GM12878 (cell line): ENCODE measurements around the gene AP3S2. TPM values are rescaled to one million over a fixed set of nuclear protein-coding genes. Genes with fewer than 3 reads are reported as not detected.

Source experiments
- ATAC-seq: fragments of 200-7000 bp; cut with Tn5 transposase; 3 replicates; pipeline ENCODE4 v1.9.1; 2020; ENCODE audit warnings: mild to moderate bottlenecking, moderate library complexity
- BruUV-seq: library from RNA; stranded (reverse); fragments of 400-500 nt; replicated peaks from 2 replicates; lab custom pipeline; 2021; lab: Mats Ljungman, UMichigan
- CTCF ChIA-PET: fragments of 300-600 bp; sonication (Branson Sonifier 250); formaldehyde crosslinking; extraction: SDS; loops from one replicate; lab custom pipeline; 2021; ENCODE audit warnings: inconsistent platforms; lab: Yijun Ruan, JAX
- POLR2A ChIA-PET: fragments of 350-600 bp; formaldehyde crosslinking; extraction: SDS; loops from one replicate; lab custom pipeline; 2021; ENCODE audit warnings: inconsistent platforms; lab: Charles Lee
- RAD21 ChIA-PET: fragments of 300-600 bp; sonication (Branson Sonifier 250); formaldehyde crosslinking; loops from one replicate; lab custom pipeline; 2023; ENCODE audit warnings: antibody characterized with exemption; ENCODE audit not compliant: unreplicated experiment; lab: Charles Lee
- SMC1A ChIA-PET: fragments of 300-600 bp; sonication (Branson Sonifier 250); formaldehyde crosslinking; loops from one replicate; lab custom pipeline; 2023; ENCODE audit not compliant: unreplicated experiment, uncharacterized antibody; lab: Charles Lee
- DNase-seq: peaks from one replicate; pipeline ENCODE4 v3.0.0-alpha.2; 2011; ENCODE audit warnings: low read depth, low spot score
- FAIRE-seq: peaks from 3 replicates; lab custom pipeline; 2011; peaks lifted over from hg19 to GRCh38; lab: Jason Lieb, UNC
- H2AFZ ChIP-seq: 2 replicates; pipeline ENCODE4 v1.6.0; 2011; ENCODE audit warnings: low read depth, low read length, control low read depth; ENCODE audit not compliant: control insufficient read depth
- H3K27ac ChIP-seq: 2 replicates; pipeline ENCODE4 v1.5.1; 2011; ENCODE audit warnings: control low read depth; ENCODE audit not compliant: control insufficient read depth, insufficient read depth
- H3K27me3 ChIP-seq, 2 experiments: replicated peaks in 1 of 2; 2 replicates each; pipeline versions ENCODE4 v1.6.0 to v1.6.1; 2011; ENCODE audit warnings: low read length in 1 of 2; ENCODE audit not compliant: control insufficient read depth in 2 of 2, insufficient read depth in 2 of 2
- H3K36me3 ChIP-seq, 2 experiments: 2 replicates each; pipeline ENCODE4 v1.5.1; 2011; ENCODE audit warnings: low read length in 1 of 2; ENCODE audit not compliant: control insufficient read depth in 2 of 2, insufficient read depth in 2 of 2
- H3K4me1 ChIP-seq: 2 replicates; pipeline ENCODE4 v1.6.1; 2011; ENCODE audit warnings: mild to moderate bottlenecking, low read length, moderate library complexity, mixed read lengths; ENCODE audit not compliant: control insufficient read depth, insufficient read depth
- H3K4me2 ChIP-seq: 2 replicates; pipeline ENCODE4 v1.6.0; 2011; ENCODE audit warnings: control low read depth; ENCODE audit not compliant: control insufficient read depth, insufficient read depth
- H3K4me3 ChIP-seq: fragments of 200-600 bp; sonication (generic); 2 replicates; pipeline ENCODE4 v1.5.1; 2016
- H3K79me2 ChIP-seq: 2 replicates; pipeline ENCODE4 v1.6.0; 2011; ENCODE audit warnings: low read length; ENCODE audit not compliant: control insufficient read depth, insufficient read depth
- H3K9ac ChIP-seq: 2 replicates; pipeline ENCODE4 v1.8.0; 2011; ENCODE audit warnings: low read length, control low read depth, mixed read lengths; ENCODE audit not compliant: control insufficient read depth, insufficient read depth
- H3K9me3 ChIP-seq: replicated peaks from 3 replicates; pipeline ENCODE4 v1.5.1; 2011; ENCODE audit warnings: mild to moderate bottlenecking, low read length; ENCODE audit not compliant: control insufficient read depth, insufficient read depth
- H4K20me1 ChIP-seq: 2 replicates; pipeline ENCODE4 v1.6.0; 2011; ENCODE audit not compliant: control insufficient read depth, insufficient read depth
- BCL3 ChIP-seq: IDR thresholded peaks from 2 replicates; pipeline ENCODE4 v1.6.1; 2011; ENCODE audit warnings: borderline replicate concordance, low read depth, mild to moderate bottlenecking, moderate library complexity, low read length; ENCODE audit not compliant: insufficient read depth, poor library complexity, severe bottlenecking
- BCLAF1 ChIP-seq: fragments of 450-650 bp; IDR thresholded peaks from 2 replicates; pipeline ENCODE4 v1.6.1; 2017; ENCODE audit warnings: antibody characterized with exemption, mild to moderate bottlenecking, moderate library complexity
- ESRRA ChIP-seq: IDR thresholded peaks from 2 replicates; pipeline ENCODE4 v1.6.1; 2012; ENCODE audit warnings: mild to moderate bottlenecking, low read length, improper control_type of control experiment
- HCFC1 ChIP-seq: fragments of 150-350 bp; IDR thresholded peaks from 2 replicates; pipeline ENCODE4 v1.6.1; 2014; ENCODE audit warnings: low read length
- PBX3 ChIP-seq: IDR thresholded peaks from 2 replicates; pipeline ENCODE4 v1.6.1; 2011; ENCODE audit warnings: mild to moderate bottlenecking, low read depth, low read length, moderate library complexity; ENCODE audit not compliant: insufficient replicate concordance
- SKIL ChIP-seq: fragments of 450-650 bp; IDR thresholded peaks from 2 replicates; pipeline ENCODE4 v1.6.1; 2017; ENCODE audit warnings: mild to moderate bottlenecking, low read depth, inconsistent platforms; ENCODE audit not compliant: poor library complexity, severe bottlenecking
- TCF12 ChIP-seq: IDR thresholded peaks from 2 replicates; pipeline ENCODE4 v1.6.1; 2011; ENCODE audit warnings: low read depth, mild to moderate bottlenecking, low read length
- USF1 ChIP-seq: IDR thresholded peaks from 2 replicates; pipeline ENCODE4 v1.6.1; 2011; ENCODE audit warnings: borderline replicate concordance, low read depth, mild to moderate bottlenecking, moderate library complexity, mixed read lengths, low read length; ENCODE audit not compliant: insufficient read depth; ENCODE audit errors: extremely low read length
- ZNF24 ChIP-seq: fragments of 450-650 bp; IDR thresholded peaks from 2 replicates; pipeline ENCODE4 v1.6.1; 2017; ENCODE audit warnings: antibody characterized with exemption, mild to moderate bottlenecking
- ZNF687 ChIP-seq: fragments of 450-650 bp; IDR thresholded peaks from 2 replicates; pipeline ENCODE4 v1.6.1; 2017; ENCODE audit warnings: mild to moderate bottlenecking, moderate library complexity
- WGBS: methylation state at CpG from one replicate; pipeline ENCODE4 v1.1.6; 2016; ENCODE audit warnings: low lambda C conversion rate; ENCODE audit not compliant: insufficient replicate concordance, insufficient coverage; ENCODE audit errors: missing lambda C conversion rate; 5-methylcytosine and 5-hydroxymethylcytosine counted together
- in situ Hi-C: fragments of 300-500 bp; cut with MboI; formaldehyde crosslinking; loops from 9 replicates; pipeline ENCODE4 v1.14.3; 2018; ENCODE audit warnings: mixed read lengths
- intact Hi-C: fragments of 100-400 bp; cut with micrococcal nuclease; formaldehyde crosslinking; loops from one replicate; pipeline ENCODE4 v1.14.2; 2022; ENCODE audit not compliant: unreplicated experiment
- polyA plus RNA-seq, 11 experiments: library from polyadenylated mRNA; depleted of rRNA in 4 of 11; unstranded in 6 of 11; stranded (reverse) in 5 of 11; fragments of >200 nt; fragmentation: Nextera tagmentation in 4 of 11; fragmentation: Illumina TruSeq in 1 of 11; extraction: Ambion mirVana in 4 of 11; extraction: Trizol in 1 of 11; gene quantifications; 1 replicate in 1 of 11; 2 replicates in 10 of 11; pipeline versions ENCODE4 v1.2.1 to v1.2.3, GENCODE V29; 2011 to 2016; ENCODE audit warnings: inconsistent platforms in 2 of 11, missing spikeins in 2 of 11, low read depth in 1 of 11
- total RNA-seq, 4 experiments: library from RNA; depleted of rRNA in 3 of 4; stranded (reverse); fragments of >200 nt in 3 of 4; fragmentation: Illumina TruSeq in 1 of 4; extraction: Trizol in 1 of 4; gene quantifications; 2 replicates each; pipeline versions ENCODE4 v1.2.1 to v1.2.3, GENCODE V29; 2013 to 2021

Gene AP3S2
- total and polyA plus RNA-seq, 10 of the 15 experiments (the other 5 are each of a cell fraction or from before 2014, with no cell fraction given): 10.0 to 43.6 (median 26.0) TPM

GRCh38 chr15:89784686-89784960, 109.2 kb downstream of the AP3S2 start:
- Histone ChIP-seq H3K4me3 (no peak overlapping the region), H3K4me2 (no peak overlapping the region), H3K9ac (no peak overlapping the region), H3K4me1 (peaks cover 23% of the 10 kb centered on the region), H2AFZ (no peak overlapping the region), H4K20me1 (no peaks in the 10 kb centered on the region), H3K9me3 (peaks cover 2% of the 10 kb centered on the region; the same call in 2 of the 3 replicates), H3K27me3 (no peaks in the 10 kb centered on the region), H3K79me2 (no peaks in the 10 kb centered on the region), H3K36me3 (no peaks in the 10 kb centered on the region), H3K27ac (no peak overlapping the region)
- BruUV-seq: no TSS peak
- ATAC-seq (no peak), DNase-seq (no peak), FAIRE-seq (no peak)
- 66% methylated on average over 7 of the region's 7 CpGs for WGBS
- ChIA-PET SMC1A (interaction anchor here (0.9 kb wide), 1 partner anchor 11 kb away, joined by 3 read pairs; no protein-coding TSS in a partner anchor), POLR2A (no interaction called here), CTCF (interaction anchor here (3.5 kb wide), 1 partner anchor 90 kb away, joined by 27 read pairs; no protein-coding TSS in a partner anchor), RAD21 (interaction anchor here (1.7 kb wide), 1 partner anchor 90 kb away, joined by 7 read pairs; no protein-coding TSS in a partner anchor)
- intact Hi-C loops: no loop called here
- in situ Hi-C loops: no loop called here
- no peak for TF ChIP-seq SKIL
- no peak for TF ChIP-seq ZNF24
- TF ChIP-seq BCLAF1: no peak
- no peak for TF ChIP-seq PBX3
- no peak for TF ChIP-seq ESRRA
- no peak for TF ChIP-seq HCFC1
- TF ChIP-seq USF1: no peak
- TF ChIP-seq TCF12: no peak
- TF ChIP-seq ZNF687: no peak
- no peak for TF ChIP-seq BCL3
